ENCODE results near the gene PSEN1.
"Not testable (repeated sequence)": the region's sequence is repeated elsewhere in the genome, so short reads cannot be mapped to it uniquely, and the experiment has no call there.

PSEN1 gene

GRCh38 chr14:73180385-73180805 is 44.1 kb downstream of the PSEN1 start:
- ChIA-PET CTCF (no interaction called here), POLR2A (ENCODE audit: low non-redundant PET) (no interaction called here)
- H3K27ac ChIP-seq = peak overlapping the region; percentile 79
- peak; percentile 57 for DNase-seq (ENCODE audit: low spot score)
- TF ChIP-seq, protein P1, sequence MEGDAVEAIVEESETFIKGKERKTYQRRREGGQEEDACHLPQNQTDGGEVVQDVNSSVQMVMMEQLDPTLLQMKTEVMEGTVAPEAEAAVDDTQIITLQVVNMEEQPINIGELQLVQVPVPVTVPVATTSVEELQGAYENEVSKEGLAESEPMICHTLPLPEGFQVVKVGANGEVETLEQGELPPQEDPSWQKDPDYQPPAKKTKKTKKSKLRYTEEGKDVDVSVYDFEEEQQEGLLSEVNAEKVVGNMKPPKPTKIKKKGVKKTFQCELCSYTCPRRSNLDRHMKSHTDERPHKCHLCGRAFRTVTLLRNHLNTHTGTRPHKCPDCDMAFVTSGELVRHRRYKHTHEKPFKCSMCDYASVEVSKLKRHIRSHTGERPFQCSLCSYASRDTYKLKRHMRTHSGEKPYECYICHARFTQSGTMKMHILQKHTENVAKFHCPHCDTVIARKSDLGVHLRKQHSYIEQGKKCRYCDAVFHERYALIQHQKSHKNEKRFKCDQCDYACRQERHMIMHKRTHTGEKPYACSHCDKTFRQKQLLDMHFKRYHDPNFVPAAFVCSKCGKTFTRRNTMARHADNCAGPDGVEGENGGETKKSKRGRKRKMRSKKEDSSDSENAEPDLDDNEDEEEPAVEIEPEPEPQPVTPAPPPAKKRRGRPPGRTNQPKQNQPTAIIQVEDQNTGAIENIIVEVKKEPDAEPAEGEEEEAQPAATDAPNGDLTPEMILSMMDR (conservative IDR thresholded peaks at IDR 0.05; ENCODE audit: low read depth) = no peak

DNA sequence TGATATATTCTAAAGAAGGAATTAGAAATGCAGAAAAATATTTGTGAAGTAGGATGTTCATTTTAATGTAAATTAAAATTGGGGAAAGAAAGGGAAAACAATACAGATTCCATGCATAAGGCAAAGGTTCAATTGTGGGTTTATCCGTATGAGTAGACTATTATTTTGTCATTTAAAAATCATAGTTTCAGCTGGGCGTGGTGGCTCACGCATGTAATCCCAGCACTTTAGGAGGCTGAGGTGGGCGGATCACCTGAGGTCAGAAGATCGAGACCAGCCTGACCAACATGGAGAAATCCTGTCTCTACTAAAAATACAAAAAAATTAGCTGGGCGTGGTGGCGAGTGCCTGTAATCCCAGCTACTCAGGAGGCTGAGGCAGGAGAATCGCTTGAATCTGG is 44.7 kb downstream of the PSEN1 start:
- CTCF ChIA-PET; DNase-seq (ENCODE audit: low spot score); POLR2A ChIA-PET (ENCODE audit: low non-redundant PET): not testable (repeated sequence)
- H3K27ac ChIP-seq = peak overlapping the region; percentile 62

- H3K27ac ChIP-seq = no peak overlapping the region
- ChIA-PET CTCF (no interaction called here), POLR2A (ENCODE audit: low non-redundant PET) (no interaction called here)
- TF ChIP-seq, protein P1 (conservative IDR thresholded peaks at IDR 0.05; ENCODE audit: low read depth) = no peak
- peak; percentile 8 for DNase-seq (ENCODE audit: low spot score)
These were observed 52.2 kb downstream of the PSEN1 start for GRCh38 chr14:73188501-73188911.

DNA sequence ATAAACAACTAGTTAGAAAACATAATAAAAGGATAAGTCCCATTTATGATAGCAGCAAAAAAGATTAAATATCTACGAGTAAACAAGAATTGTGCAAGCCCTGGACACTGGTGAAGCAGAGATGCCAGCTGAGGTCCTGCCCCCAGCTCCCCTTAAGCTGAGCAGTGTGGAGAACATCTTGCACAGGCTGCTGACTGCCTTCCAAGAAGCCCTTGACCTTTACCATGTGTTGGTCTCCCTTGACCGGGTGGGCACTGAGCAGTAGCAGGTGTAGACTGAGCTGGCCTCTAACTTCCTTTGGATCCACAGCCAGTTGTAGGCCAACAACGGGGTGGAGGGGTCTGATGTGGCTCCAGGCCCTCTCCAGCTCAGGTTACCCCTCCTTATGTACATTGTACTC is 53.3 kb downstream of the PSEN1 start:
- no peak for DNase-seq (ENCODE audit: low spot score)
- ChIA-PET CTCF (no interaction called here), POLR2A (ENCODE audit: low non-redundant PET) (no interaction called here)
- no peak overlapping the region for H3K27ac ChIP-seq
- TF ChIP-seq, protein P1 (conservative IDR thresholded peaks at IDR 0.05; ENCODE audit: low read depth) = no peak

DNA sequence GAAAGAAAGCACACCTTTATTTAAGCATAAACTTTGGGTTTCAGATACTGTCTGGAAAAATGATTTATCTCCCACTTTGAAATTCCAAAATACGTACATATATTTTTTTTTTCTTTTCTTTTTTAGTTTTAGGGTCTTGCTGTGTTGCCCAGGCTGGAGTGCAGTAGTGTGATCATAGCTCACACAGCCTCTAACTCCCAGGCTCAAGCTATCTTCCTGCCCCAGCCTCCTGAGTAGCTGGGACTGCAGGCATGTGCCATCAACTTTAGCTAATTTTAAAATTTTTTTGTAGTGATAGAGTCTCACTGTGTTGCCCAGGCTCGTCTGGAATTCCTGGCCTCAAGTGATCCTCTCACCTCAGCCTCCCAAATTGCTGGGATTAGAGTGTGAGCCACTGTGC is 55.1 kb downstream of the PSEN1 start:
- H3K27ac ChIP-seq = no peak overlapping the region
- TF ChIP-seq, protein P1 (conservative IDR thresholded peaks at IDR 0.05; ENCODE audit: low read depth) = no peak
- ChIA-PET POLR2A (ENCODE audit: low non-redundant PET) (no interaction called here), CTCF (interaction anchor here (0.5 to 0.7 kb wide), 2 partner anchors 38 to 220 kb away, joined by 3 read pairs; no protein-coding TSS in a partner anchor)
- no peak for DNase-seq (ENCODE audit: low spot score)

DNA sequence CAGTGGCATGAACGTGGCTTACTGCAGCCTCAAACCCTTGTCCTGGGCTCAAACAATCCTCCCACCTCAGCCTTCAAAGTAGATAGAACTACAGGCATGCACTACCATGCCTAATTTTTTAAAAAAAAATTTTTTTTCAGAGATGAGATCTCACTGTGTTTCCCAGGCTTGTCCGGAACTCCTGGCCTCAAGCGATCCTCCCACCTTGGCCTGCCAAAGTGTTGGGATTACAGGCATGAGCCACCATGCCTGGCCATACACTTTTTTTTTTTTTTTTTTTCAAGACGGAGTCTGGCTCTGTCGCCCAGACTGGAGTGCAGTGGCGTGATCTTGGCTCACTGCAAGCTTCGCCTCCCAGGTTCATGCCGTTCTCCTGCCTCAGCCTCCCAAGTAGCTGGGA is 58.0 kb downstream of the PSEN1 start:
- DNase-seq (ENCODE audit: low spot score); POLR2A ChIA-PET (ENCODE audit: low non-redundant PET); CTCF ChIA-PET; H3K27ac ChIP-seq: not testable (repeated sequence)

DNA sequence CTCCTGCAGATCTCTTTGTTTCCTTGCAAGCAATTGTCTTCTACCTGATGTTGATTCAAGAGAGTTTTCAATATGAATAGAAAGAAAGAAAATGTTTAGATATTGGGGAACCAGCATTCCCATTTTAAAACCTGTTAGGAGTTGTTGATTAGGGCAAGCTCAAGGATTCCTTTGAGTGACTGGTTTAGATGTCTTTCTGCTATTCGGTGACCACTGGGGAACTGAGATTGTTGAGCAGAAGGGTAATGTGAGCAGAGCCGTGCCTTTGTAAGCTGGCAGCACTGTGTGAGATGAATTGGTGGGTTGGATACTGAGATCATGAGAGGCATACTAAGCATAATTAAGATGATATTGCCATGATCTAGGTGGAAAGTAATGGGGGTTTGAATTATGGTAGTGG is 61.9 kb downstream of the PSEN1 start:
- TF ChIP-seq, protein P1 (conservative IDR thresholded peaks at IDR 0.05; ENCODE audit: low read depth) = no peak
- DNase-seq (ENCODE audit: low spot score) = no peak
- no peak overlapping the region for H3K27ac ChIP-seq
- POLR2A ChIA-PET (ENCODE audit: low non-redundant PET) = no interaction called here
- CTCF ChIA-PET = interaction anchor here (0.6 kb wide), 2 partner anchors 56 to 440 kb away, joined by 3 to 4 read pairs; no protein-coding TSS in a partner anchor

DNA sequence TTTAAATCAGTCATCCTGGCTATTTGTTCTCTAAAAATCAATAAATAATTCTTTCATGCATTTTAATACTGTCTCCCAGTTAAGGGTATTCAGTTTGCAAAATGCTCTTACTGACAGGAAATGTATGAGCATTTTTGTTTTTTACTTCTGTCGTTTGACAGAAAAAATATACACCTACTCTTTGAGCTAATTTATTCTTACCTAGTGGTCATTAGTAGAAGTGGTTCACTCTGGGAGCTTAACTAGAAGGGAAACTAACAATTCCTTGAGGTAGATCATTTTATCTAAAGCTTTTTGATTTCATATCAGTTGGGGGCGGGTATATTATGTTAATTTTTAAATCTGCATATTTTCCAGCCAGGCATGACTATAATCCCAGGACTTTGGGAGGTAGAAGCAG is 67.2 kb downstream of the PSEN1 start:
- no peak overlapping the region for H3K27ac ChIP-seq
- ChIA-PET POLR2A (ENCODE audit: low non-redundant PET) (no interaction called here), CTCF (interaction anchor here (0.8 kb wide), 1 partner anchor 125 kb away, joined by 3 read pairs; no protein-coding TSS in a partner anchor)
- TF ChIP-seq, protein P1 (conservative IDR thresholded peaks at IDR 0.05; ENCODE audit: low read depth) = no peak
- DNase-seq (ENCODE audit: low spot score) = no peak
